ENCODE results near the gene ZNF350. TPM values are rescaled to one million over a fixed set of nuclear protein-coding genes. Genes with fewer than 3 reads are reported as not detected.

ZNF350 gene
- polyA plus RNA-seq, 3 donors: 9.1 to 14.0 (median 9.9) TPM

DNA sequence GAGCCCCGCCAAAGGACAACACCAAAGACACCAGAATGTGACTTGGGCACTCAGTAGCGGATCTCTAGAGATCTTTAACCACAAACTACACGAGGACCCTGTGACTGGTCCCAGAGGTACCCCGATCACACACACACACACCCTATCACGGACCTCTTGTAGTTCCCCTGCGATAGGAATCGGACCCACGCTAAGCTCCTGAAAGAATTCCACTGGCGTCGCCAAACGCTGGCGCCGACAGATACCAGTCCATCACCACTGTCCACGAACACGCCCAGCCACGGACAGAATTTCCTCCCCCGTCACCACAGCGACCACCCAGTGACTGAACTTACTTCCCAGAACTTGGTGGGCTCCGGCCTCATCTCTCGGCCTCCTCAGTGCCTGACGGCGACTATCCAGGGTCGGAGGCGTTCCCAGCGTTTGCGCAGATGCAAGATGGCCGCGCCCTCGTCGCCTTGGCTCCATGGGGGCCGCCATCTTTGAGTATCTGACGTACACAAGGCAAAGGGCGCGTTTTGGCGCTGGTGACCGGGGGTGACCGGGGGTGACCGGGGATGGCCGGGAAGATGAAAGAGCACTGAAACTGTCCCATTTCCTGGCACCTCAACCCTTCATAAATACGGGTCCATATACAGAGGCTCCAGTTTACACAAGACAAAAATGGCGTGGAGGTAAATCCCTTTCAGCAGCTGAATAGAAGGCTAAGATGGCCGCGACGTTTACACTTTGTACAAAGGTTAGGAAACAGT, 21.3 kb upstream of the ZNF350 start, which contains the start of gene ZNF615:
ZNF615 (minus strand) TSS at position 406 of the 752 bp plus-strand sequence. CDS start 4,500 bp downstream, outside the sequence.
- Histone ChIP-seq H4K20me1 (ENCODE audit: insufficient read depth, low read length) (no peaks in the 10 kb centered on the region), H3K9me3 (replicated peaks in 1 of 2; ENCODE audit: control insufficient read depth in 1 of 2, insufficient read depth in 1 of 2, low read length in 2 of 2) (peaks cover 47 to 72% of the 10 kb centered on the region in 2 donors), H3K9ac (ENCODE audit: insufficient read depth, low read length, poor library complexity, severe bottlenecking) (peak within 1 kb of the TSS; percentile 80), H3K4me1 (ENCODE audit: control insufficient read depth in 1 of 2, insufficient read depth in 2 of 2, low read length in 2 of 2) (peaks cover 7 to 12% of the 10 kb centered on the region in 2 donors), H3K4me2 (replicated peaks; ENCODE audit: extremely low read depth, low read length, poor library complexity, severe bottlenecking) (peak within 1 kb of the TSS; percentile 90), H3K4me3 (replicated peaks in 1 of 3; ENCODE audit: low read depth in 2 of 3, low read length in 3 of 3) (peak within 1 kb of the TSS; percentile 74 to 84 (median 80)), H3K27me3 (ENCODE audit: control insufficient read depth in 2 of 2, insufficient read depth in 2 of 2, low read length in 2 of 2) (no peaks in the 10 kb centered on the region), H2AFZ (ENCODE audit: insufficient read depth, low read depth, low read length, poor library complexity, severe bottlenecking) (peak within 1 kb of the TSS; percentile 99), H3K27ac (ENCODE audit: low read depth in 1 of 2, low read length in 2 of 2) (peak within 1 kb of the TSS; percentile 72 to 96), H3K36me3 (replicated peaks in 1 of 2; ENCODE audit: control insufficient read depth in 1 of 2, insufficient read depth in 2 of 2, low read length in 2 of 2) (peaks cover 8 to 16% of the 10 kb centered on the region in 2 donors), H3K79me2 (ENCODE audit: insufficient read depth, low read length) (peaks cover 6% of the 10 kb centered on the region)
- 1% methylated on average over 43 of the region's 44 CpGs for WGBS (ENCODE audit: insufficient coverage)
- peaks cover 0 to 3% (median 2%) of the 10 kb centered on the region in 3 donors for H3K27me3 Mint-ChIP-seq (ENCODE audit: low read depth in 3 of 3)
- peak within 1 kb of the TSS; percentile 92 to 99 (median 98) for H3K27ac Mint-ChIP-seq
- H3K9me3 Mint-ChIP-seq: peaks cover 37 to 80% (median 71%) of the 10 kb centered on the region in 7 donors
- no peak for TF ChIP-seq CTCF (IDR thresholded peaks at IDR 0.05)
- intact Hi-C loops (cut with micrococcal nuclease): loop anchor here (1.0 to 5.0 kb wide), 3 partner anchors 20 to 39 kb away; partner anchors contain the start of genes ZNF350 (in 1 of the 2), ZNF432 (in 1 of the 2) and ZNF614 (in 1 of the 2)
- peak within 1 kb of the TSS; percentile 97 to 98 for H3K4me3 Mint-ChIP-seq
- H3K4me1 Mint-ChIP-seq: peaks cover 15% of the 10 kb centered on the region
- peaks cover 27 to 35% of the 10 kb centered on the region in 2 donors for H3K36me3 Mint-ChIP-seq
- peak; percentile 82 to 85 (median 82) for DNase-seq

GRCh38 chr19:52007451-52007805, 20.8 kb upstream of the ZNF350 start:
- H3K79me2 ChIP-seq (ENCODE audit: insufficient read depth, low read length): peaks cover 6% of the 10 kb centered on the region
- peak overlapping the region; percentile 99 for H2AFZ ChIP-seq (ENCODE audit: insufficient read depth, low read depth, low read length, poor library complexity, severe bottlenecking)
- DNase-seq: no peak
- intact Hi-C loops (cut with micrococcal nuclease): loop anchor here in 1 of 2 donors (5.0 kb wide), 1 partner anchor 40 kb away; the partner anchor contains the start of gene ZNF432
- peak overlapping the region in 1 of 2 donors; percentile 96 for H3K27ac ChIP-seq (ENCODE audit: low read depth in 1 of 2, low read length in 2 of 2)
- peaks cover 23 to 34% of the 10 kb centered on the region in 2 donors for H3K36me3 Mint-ChIP-seq
- H3K27ac Mint-ChIP-seq: peak overlapping the region in 6 of 7 donors; percentile 92 to 99 (median 98)
- peaks cover 0 to 3% (median 2%) of the 10 kb centered on the region in 3 donors for H3K27me3 Mint-ChIP-seq (ENCODE audit: low read depth in 3 of 3)
- peaks cover 9 to 21% of the 10 kb centered on the region in 2 donors for H3K36me3 ChIP-seq (replicated peaks in 1 of 2; ENCODE audit: control insufficient read depth in 1 of 2, insufficient read depth in 2 of 2, low read length in 2 of 2)
- H3K4me1 ChIP-seq (ENCODE audit: control insufficient read depth in 1 of 2, insufficient read depth in 2 of 2, low read length in 2 of 2): peaks cover 7 to 12% of the 10 kb centered on the region in 2 donors
- no peaks in the 10 kb centered on the region for H4K20me1 ChIP-seq (ENCODE audit: insufficient read depth, low read length)
- peak overlapping the region; percentile 90 for H3K4me2 ChIP-seq (replicated peaks; ENCODE audit: extremely low read depth, low read length, poor library complexity, severe bottlenecking)
- peaks cover 15% of the 10 kb centered on the region for H3K4me1 Mint-ChIP-seq
- 17% methylated on average over 9 of the region's 9 CpGs for WGBS (ENCODE audit: insufficient coverage)
- peak overlapping the region; percentile 97 to 98 for H3K4me3 Mint-ChIP-seq
- no peaks in the 10 kb centered on the region for H3K27me3 ChIP-seq (ENCODE audit: control insufficient read depth in 2 of 2, insufficient read depth in 2 of 2, low read length in 2 of 2)
- TF ChIP-seq CTCF (IDR thresholded peaks at IDR 0.05): no peak
- peaks cover 45 to 72% of the 10 kb centered on the region in 2 donors for H3K9me3 ChIP-seq (replicated peaks in 1 of 2; ENCODE audit: control insufficient read depth in 1 of 2, insufficient read depth in 1 of 2, low read length in 2 of 2)
- H3K9me3 Mint-ChIP-seq: peaks cover 36 to 78% (median 69%) of the 10 kb centered on the region in 7 donors
- H3K4me3 ChIP-seq (replicated peaks in 1 of 3; ENCODE audit: low read depth in 2 of 3, low read length in 3 of 3): peak overlapping the region; percentile 74 to 84 (median 80)
- H3K9ac ChIP-seq (ENCODE audit: insufficient read depth, low read length, poor library complexity, severe bottlenecking): peak overlapping the region; percentile 80
